GM23338 (cell line): ENCODE data around the gene POLA1. TPM values are rescaled to one million over a fixed set of nuclear protein-coding genes. Genes with fewer than 3 reads are reported as not detected.

Experiments
- ATAC-seq: fragments of 200-7000 bp; cut with Tn5 transposase; 3 replicates; pipeline ENCODE4 v1.9.1; 2020
- DNase-seq: peaks from one replicate; pipeline ENCODE4 v3.0.0-alpha.2; 2015; ENCODE audit warnings: low spot score
- H2AFZ ChIP-seq: fragments of 200-600 bp; sonication (generic); 2 replicates; pipeline ENCODE4 v1.8.0; 2016; ENCODE audit warnings: antibody characterized with exemption, mild to moderate bottlenecking, moderate library complexity
- H3F3A ChIP-seq: fragments of 200-600 bp; sonication (generic); replicated peaks from 2 replicates; pipeline ENCODE4 v1.8.0; 2017; ENCODE audit warnings: antibody characterized with exemption, mixed run types, low read depth
- H3K27ac ChIP-seq: fragments of 200-600 bp; sonication (generic); 2 replicates; pipeline ENCODE4 v1.6.1; 2016; ENCODE audit warnings: low read depth
- H3K27me3 ChIP-seq: fragments of 200-600 bp; sonication (generic); 2 replicates; pipeline ENCODE4 v1.8.0; 2016; ENCODE audit warnings: mild to moderate bottlenecking, mixed run types, moderate library complexity; ENCODE audit not compliant: insufficient read depth
- H3K36me3 ChIP-seq: fragments of 200-600 bp; sonication (generic); 2 replicates; pipeline ENCODE4 v1.8.0; 2016; ENCODE audit warnings: mild to moderate bottlenecking; ENCODE audit not compliant: insufficient read depth
- H3K4me1 ChIP-seq: fragments of 200-600 bp; sonication (generic); 2 replicates; pipeline ENCODE4 v1.8.0; 2016; ENCODE audit warnings: mild to moderate bottlenecking, moderate library complexity; ENCODE audit not compliant: insufficient read depth
- H3K4me2 ChIP-seq: fragments of 200-600 bp; sonication (generic); 2 replicates; pipeline ENCODE4 v1.7.1; 2017; ENCODE audit warnings: mixed run types
- H3K4me3 ChIP-seq: fragments of 200-600 bp; sonication (generic); 2 replicates; pipeline ENCODE4 v1.6.1; 2016; ENCODE audit warnings: mixed run types
- H3K79me2 ChIP-seq: fragments of 200-600 bp; sonication (generic); replicated peaks from 2 replicates; pipeline ENCODE4 v1.8.0; 2017; ENCODE audit warnings: mild to moderate bottlenecking; ENCODE audit not compliant: insufficient read depth
- H3K9me2 ChIP-seq: fragments of 200-600 bp; sonication (generic); 2 replicates; pipeline ENCODE4 v1.8.0; 2017; ENCODE audit not compliant: insufficient read depth
- H4K20me1 ChIP-seq: fragments of 200-600 bp; sonication (generic); replicated peaks from 2 replicates; pipeline ENCODE4 v1.8.0; 2017; ENCODE audit warnings: mild to moderate bottlenecking; ENCODE audit not compliant: insufficient read depth
- H3K27ac Mint-ChIP-seq: 2 replicates; pipeline ENCODE4 v1.8.0; 2020; ENCODE audit warnings: inconsistent platforms, mild to moderate bottlenecking, moderate library complexity, mixed read lengths
- H3K27me3 Mint-ChIP-seq: 3 replicates; pipeline ENCODE4 v1.8.0; 2022; ENCODE audit warnings: low read depth, mild to moderate bottlenecking, moderate library complexity, mixed read lengths, inconsistent platforms; ENCODE audit not compliant: insufficient read depth, poor library complexity
- H3K36me3 Mint-ChIP-seq: 3 replicates; pipeline ENCODE4 v1.8.0; 2021; ENCODE audit warnings: low read depth, mild to moderate bottlenecking, inconsistent platforms, moderate library complexity, mixed read lengths
- H3K4me1 Mint-ChIP-seq: 3 replicates; pipeline ENCODE4 v1.8.0; 2020; ENCODE audit warnings: mild to moderate bottlenecking, inconsistent platforms, mixed read lengths
- H3K4me3 Mint-ChIP-seq: 3 replicates; pipeline ENCODE4 v1.8.0; 2021; ENCODE audit warnings: moderate library complexity, mild to moderate bottlenecking, inconsistent platforms, mixed read lengths
- H3K9me3 Mint-ChIP-seq: 3 replicates; pipeline ENCODE4 v1.8.0; 2020; ENCODE audit warnings: moderate library complexity, mild to moderate bottlenecking, inconsistent platforms, mixed read lengths
- CREB1 ChIP-seq: fragments of 250-450 bp; sonication (Bioruptor Pico); IDR thresholded peaks from 2 replicates; pipeline ENCODE4 v1.5.0; 2020; ENCODE audit warnings: low read depth, mild to moderate bottlenecking, moderate library complexity
- EZH2 ChIP-seq: fragments of 200-600 bp; sonication (generic); IDR thresholded peaks from one replicate; pipeline ENCODE4 v1.8.0; 2017; ENCODE audit warnings: antibody characterized with exemption, mild to moderate bottlenecking, low read depth; ENCODE audit not compliant: unreplicated experiment
- EZH2phosphoT487 ChIP-seq: fragments of 200-600 bp; sonication (generic); IDR thresholded peaks from one replicate; pipeline ENCODE4 v1.8.1; 2018; ENCODE audit warnings: antibody characterized with exemption; ENCODE audit not compliant: unreplicated experiment
- JUNB ChIP-seq: IDR thresholded peaks from one replicate; pipeline ENCODE4 v1.6.1; 2016; ENCODE audit warnings: antibody characterized with exemption; ENCODE audit not compliant: unreplicated experiment
- NANOG ChIP-seq: IDR thresholded peaks from 2 replicates; pipeline ENCODE4 v1.6.1; 2016; ENCODE audit warnings: antibody characterized with exemption, borderline replicate concordance
- POLR2AphosphoS5 ChIP-seq: IDR thresholded peaks from 2 replicates; pipeline ENCODE4 v1.6.1; 2016; ENCODE audit warnings: antibody characterized with exemption, low read depth
- STAT1 ChIP-seq: IDR thresholded peaks from one replicate; pipeline ENCODE4 v1.6.1; 2016; ENCODE audit warnings: antibody characterized with exemption; ENCODE audit not compliant: unreplicated experiment
- ZNF114 ChIP-seq: fragments of 250-450 bp; sonication (Bioruptor Pico); IDR thresholded peaks from 2 replicates; pipeline ENCODE4 v1.5.0; 2020; ENCODE audit warnings: mild to moderate bottlenecking, moderate library complexity
- ZNF331 ChIP-seq: fragments of 250-450 bp; sonication (Bioruptor Pico); IDR thresholded peaks from 2 replicates; pipeline ENCODE4 v1.5.0; 2020; ENCODE audit warnings: low read depth, mild to moderate bottlenecking, moderate library complexity
- polyA plus RNA-seq: library from polyadenylated mRNA; unstranded; fragments of >200 nt; fragmentation: Nextera tagmentation; extraction: Ambion mirVana; gene quantifications from 2 replicates; pipeline ENCODE4 v1.2.1, GENCODE V29; 2016
- total RNA-seq: library from RNA; depleted of rRNA; stranded (reverse); fragments of >200 nt; shearing (Covaris generic); gene quantifications from 2 replicates; pipeline ENCODE4 v1.2.3, GENCODE V29; 2014
- TF ChIP-seq, protein P1 (sequence below), 2 experiments: fragments of 200-600 bp in 1 of 2; sonication (generic) in 1 of 2; conservative IDR thresholded peaks; 2 replicates each; pipeline versions ENCODE4 v1.5.1 to v1.6.1; 2016 to 2017; ENCODE audit warnings: antibody characterized with exemption in 2 of 2, low read depth in 2 of 2, mild to moderate bottlenecking in 2 of 2, moderate library complexity in 1 of 2
- TF ChIP-seq, protein P2 (sequence below): IDR thresholded peaks from 2 replicates; pipeline ENCODE4 v1.6.1; 2016; ENCODE audit warnings: antibody characterized with exemption
- TF ChIP-seq, protein P3 (sequence below): fragments of 250-450 bp; sonication (Bioruptor Pico); IDR thresholded peaks from 2 replicates; pipeline ENCODE4 v1.5.0; 2020; ENCODE audit warnings: mild to moderate bottlenecking, moderate library complexity

The POLA1 gene
- total and polyA plus RNA-seq, 2 experiments from 2014 or later: 12.6 to 36.6 TPM

GRCh38 chrX:24955372-24955930, 261.7 kb downstream of the POLA1 start:
- H3K27ac ChIP-seq: no peak overlapping the region
- no peak overlapping the region for H3K4me2 ChIP-seq
- Mint-ChIP-seq H3K9me3 (no peaks in the 10 kb centered on the region), H3K36me3 (no peaks in the 10 kb centered on the region), H3K4me1 (peaks cover 37% of the 10 kb centered on the region), H3K4me3 (no peak overlapping the region), H3K27ac (no peak overlapping the region), H3K27me3 (peaks cover 1% of the 10 kb centered on the region)
- no peaks in the 10 kb centered on the region for H4K20me1 ChIP-seq
- ATAC-seq: no peak
- H3K9me2 ChIP-seq: no peaks in the 10 kb centered on the region
- no peaks in the 10 kb centered on the region for H3K27me3 ChIP-seq
- no peaks in the 10 kb centered on the region for H3K36me3 ChIP-seq
- TF ChIP-seq, protein P1, sequence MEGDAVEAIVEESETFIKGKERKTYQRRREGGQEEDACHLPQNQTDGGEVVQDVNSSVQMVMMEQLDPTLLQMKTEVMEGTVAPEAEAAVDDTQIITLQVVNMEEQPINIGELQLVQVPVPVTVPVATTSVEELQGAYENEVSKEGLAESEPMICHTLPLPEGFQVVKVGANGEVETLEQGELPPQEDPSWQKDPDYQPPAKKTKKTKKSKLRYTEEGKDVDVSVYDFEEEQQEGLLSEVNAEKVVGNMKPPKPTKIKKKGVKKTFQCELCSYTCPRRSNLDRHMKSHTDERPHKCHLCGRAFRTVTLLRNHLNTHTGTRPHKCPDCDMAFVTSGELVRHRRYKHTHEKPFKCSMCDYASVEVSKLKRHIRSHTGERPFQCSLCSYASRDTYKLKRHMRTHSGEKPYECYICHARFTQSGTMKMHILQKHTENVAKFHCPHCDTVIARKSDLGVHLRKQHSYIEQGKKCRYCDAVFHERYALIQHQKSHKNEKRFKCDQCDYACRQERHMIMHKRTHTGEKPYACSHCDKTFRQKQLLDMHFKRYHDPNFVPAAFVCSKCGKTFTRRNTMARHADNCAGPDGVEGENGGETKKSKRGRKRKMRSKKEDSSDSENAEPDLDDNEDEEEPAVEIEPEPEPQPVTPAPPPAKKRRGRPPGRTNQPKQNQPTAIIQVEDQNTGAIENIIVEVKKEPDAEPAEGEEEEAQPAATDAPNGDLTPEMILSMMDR (conservative IDR thresholded peaks at IDR 0.05; ENCODE audit: low read depth in 2 of 2): no peak
- TF ChIP-seq POLR2AphosphoS5: no peak
- TF ChIP-seq EZH2: no peak
- no peak for TF ChIP-seq ZNF114 (CRISPR knock-in tag)
- no peak for TF ChIP-seq STAT1
- no peak for TF ChIP-seq CREB1 (CRISPR knock-in tag)
- TF ChIP-seq NANOG: no peak
- TF ChIP-seq EZH2phosphoT487: no peak
- TF ChIP-seq ZNF331 (CRISPR knock-in tag): no peak
- TF ChIP-seq, protein P2, sequence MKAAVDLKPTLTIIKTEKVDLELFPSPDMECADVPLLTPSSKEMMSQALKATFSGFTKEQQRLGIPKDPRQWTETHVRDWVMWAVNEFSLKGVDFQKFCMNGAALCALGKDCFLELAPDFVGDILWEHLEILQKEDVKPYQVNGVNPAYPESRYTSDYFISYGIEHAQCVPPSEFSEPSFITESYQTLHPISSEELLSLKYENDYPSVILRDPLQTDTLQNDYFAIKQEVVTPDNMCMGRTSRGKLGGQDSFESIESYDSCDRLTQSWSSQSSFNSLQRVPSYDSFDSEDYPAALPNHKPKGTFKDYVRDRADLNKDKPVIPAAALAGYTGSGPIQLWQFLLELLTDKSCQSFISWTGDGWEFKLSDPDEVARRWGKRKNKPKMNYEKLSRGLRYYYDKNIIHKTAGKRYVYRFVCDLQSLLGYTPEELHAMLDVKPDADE: no peak
- TF ChIP-seq, protein P3, sequence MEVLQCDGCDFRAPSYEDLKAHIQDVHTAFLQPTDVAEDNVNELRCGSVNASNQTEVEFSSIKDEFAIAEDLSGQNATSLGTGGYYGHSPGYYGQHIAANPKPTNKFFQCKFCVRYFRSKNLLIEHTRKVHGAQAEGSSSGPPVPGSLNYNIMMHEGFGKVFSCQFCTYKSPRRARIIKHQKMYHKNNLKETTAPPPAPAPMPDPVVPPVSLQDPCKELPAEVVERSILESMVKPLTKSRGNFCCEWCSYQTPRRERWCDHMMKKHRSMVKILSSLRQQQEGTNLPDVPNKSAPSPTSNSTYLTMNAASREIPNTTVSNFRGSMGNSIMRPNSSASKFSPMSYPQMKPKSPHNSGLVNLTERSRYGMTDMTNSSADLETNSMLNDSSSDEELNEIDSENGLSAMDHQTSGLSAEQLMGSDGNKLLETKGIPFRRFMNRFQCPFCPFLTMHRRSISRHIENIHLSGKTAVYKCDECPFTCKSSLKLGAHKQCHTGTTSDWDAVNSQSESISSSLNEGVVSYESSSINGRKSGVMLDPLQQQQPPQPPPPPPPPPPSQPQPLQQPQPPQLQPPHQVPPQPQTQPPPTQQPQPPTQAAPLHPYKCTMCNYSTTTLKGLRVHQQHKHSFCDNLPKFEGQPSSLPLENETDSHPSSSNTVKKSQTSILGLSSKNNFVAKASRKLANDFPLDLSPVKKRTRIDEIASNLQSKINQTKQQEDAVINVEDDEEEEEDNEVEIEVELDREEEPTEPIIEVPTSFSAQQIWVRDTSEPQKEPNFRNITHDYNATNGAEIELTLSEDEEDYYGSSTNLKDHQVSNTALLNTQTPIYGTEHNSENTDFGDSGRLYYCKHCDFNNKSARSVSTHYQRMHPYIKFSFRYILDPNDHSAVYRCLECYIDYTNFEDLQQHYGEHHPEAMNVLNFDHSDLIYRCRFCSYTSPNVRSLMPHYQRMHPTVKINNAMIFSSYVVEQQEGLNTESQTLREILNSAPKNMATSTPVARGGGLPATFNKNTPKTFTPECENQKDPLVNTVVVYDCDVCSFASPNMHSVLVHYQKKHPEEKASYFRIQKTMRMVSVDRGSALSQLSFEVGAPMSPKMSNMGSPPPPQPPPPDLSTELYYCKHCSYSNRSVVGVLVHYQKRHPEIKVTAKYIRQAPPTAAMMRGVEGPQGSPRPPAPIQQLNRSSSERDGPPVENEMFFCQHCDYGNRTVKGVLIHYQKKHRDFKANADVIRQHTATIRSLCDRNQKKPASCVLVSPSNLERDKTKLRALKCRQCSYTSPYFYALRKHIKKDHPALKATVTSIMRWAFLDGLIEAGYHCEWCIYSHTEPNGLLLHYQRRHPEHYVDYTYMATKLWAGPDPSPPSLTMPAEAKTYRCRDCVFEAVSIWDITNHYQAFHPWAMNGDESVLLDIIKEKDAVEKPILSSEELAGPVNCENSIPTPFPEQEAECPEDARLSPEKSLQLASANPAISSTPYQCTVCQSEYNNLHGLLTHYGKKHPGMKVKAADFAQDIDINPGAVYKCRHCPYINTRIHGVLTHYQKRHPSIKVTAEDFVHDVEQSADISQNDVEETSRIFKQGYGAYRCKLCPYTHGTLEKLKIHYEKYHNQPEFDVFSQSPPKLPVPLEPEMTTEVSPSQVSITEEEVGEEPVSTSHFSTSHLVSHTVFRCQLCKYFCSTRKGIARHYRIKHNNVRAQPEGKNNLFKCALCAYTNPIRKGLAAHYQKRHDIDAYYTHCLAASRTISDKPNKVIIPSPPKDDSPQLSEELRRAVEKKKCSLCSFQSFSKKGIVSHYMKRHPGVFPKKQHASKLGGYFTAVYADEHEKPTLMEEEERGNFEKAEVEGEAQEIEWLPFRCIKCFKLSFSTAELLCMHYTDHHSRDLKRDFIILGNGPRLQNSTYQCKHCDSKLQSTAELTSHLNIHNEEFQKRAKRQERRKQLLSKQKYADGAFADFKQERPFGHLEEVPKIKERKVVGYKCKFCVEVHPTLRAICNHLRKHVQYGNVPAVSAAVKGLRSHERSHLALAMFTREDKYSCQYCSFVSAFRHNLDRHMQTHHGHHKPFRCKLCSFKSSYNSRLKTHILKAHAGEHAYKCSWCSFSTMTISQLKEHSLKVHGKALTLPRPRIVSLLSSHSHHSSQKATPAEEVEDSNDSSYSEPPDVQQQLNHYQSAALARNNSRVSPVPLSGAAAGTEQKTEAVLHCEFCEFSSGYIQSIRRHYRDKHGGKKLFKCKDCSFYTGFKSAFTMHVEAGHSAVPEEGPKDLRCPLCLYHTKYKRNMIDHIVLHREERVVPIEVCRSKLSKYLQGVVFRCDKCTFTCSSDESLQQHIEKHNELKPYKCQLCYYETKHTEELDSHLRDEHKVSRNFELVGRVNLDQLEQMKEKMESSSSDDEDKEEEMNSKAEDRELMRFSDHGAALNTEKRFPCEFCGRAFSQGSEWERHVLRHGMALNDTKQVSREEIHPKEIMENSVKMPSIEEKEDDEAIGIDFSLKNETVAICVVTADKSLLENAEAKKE (CRISPR knock-in tag): no peak
- no peak for TF ChIP-seq JUNB
- H3K79me2 ChIP-seq: no peaks in the 10 kb centered on the region
- H3F3A ChIP-seq: no peaks in the 10 kb centered on the region
- no peak overlapping the region for H3K4me3 ChIP-seq
- peaks cover 8% of the 10 kb centered on the region; the same call in 1 of the 2 replicates for H3K4me1 ChIP-seq
- no peak overlapping the region for H2AFZ ChIP-seq
- DNase-seq: no peak
